Upper lobe of left lung (tissue), 4 donors: ENCODE results near the gene PHLDA3.

Experiments used
- EP300 ChIP-seq, 4 donors: sonication (generic); formaldehyde crosslinking; IDR thresholded peaks; one replicate each; pipeline ENCODE4 v1.5.1; 2017; ENCODE audit warnings: antibody characterized with exemption in 4 of 4, control low read depth in 2 of 4
- POLR2A ChIP-seq, 4 donors: fragments of 450-650 bp; IDR thresholded peaks; one replicate each; pipeline ENCODE4 v1.5.1; 2016 to 2017; ENCODE audit warnings: antibody characterized with exemption in 4 of 4, mild to moderate bottlenecking in 2 of 4

GRCh38 chr1:201418461-201418860 lies 50.5 kb downstream of the PHLDA3 start:
- TF ChIP-seq EP300 (IDR thresholded peaks at IDR 0.05) (no peak), POLR2A (IDR thresholded peaks at IDR 0.05) (no peak)
